ENCODE data around the gene SRP14.

DNA sequence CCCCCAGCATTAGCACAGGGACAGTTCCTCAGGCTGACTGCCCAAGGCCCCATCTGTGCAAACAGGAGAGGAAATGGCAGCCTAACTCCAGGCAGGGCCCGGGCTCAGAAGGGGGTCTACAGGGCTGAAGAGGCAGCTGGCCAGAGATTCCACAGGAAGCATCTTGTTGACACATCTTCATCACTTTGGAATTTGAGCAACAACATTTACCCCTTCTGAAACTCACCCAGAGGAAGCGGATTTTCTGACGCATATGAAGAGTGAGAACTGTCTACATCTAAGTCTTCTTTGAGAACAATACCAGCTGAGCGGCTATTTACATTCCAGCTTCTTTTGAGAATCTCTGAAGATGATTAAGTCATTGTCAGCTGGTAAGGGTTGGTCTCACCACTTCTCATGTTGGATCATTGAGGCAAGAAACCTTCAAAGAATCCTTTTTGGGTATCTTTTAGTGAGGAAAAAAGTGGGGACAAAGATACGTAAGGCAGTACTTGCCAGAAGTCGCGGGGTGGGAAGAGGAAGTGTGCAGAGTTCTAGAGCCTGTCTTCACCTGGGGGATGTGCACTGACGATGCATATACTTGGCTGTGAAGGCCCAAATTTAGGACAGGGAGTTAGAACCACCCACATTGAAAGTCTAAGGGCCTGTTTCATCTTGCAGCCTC, 25.4 kb upstream of the SRP14 start:
- no peak for TF ChIP-seq POLR2AphosphoS5 (IDR thresholded peaks at IDR 0.05; ENCODE audit: low read depth)
- TF ChIP-seq, protein P1, sequence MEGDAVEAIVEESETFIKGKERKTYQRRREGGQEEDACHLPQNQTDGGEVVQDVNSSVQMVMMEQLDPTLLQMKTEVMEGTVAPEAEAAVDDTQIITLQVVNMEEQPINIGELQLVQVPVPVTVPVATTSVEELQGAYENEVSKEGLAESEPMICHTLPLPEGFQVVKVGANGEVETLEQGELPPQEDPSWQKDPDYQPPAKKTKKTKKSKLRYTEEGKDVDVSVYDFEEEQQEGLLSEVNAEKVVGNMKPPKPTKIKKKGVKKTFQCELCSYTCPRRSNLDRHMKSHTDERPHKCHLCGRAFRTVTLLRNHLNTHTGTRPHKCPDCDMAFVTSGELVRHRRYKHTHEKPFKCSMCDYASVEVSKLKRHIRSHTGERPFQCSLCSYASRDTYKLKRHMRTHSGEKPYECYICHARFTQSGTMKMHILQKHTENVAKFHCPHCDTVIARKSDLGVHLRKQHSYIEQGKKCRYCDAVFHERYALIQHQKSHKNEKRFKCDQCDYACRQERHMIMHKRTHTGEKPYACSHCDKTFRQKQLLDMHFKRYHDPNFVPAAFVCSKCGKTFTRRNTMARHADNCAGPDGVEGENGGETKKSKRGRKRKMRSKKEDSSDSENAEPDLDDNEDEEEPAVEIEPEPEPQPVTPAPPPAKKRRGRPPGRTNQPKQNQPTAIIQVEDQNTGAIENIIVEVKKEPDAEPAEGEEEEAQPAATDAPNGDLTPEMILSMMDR (IDR thresholded peaks at IDR 0.05; ENCODE audit: insufficient read depth, low read length), result no peak
